ENCODE data around the gene ANKAR. TPM values are rescaled to one million over a fixed set of nuclear protein-coding genes. Genes with fewer than 3 reads are reported as not detected.

The ANKAR gene
- total and polyA plus RNA-seq, 2 of the 4 experiments (the other 2 are of a cell fraction): 0.96 to 2.2 TPM

- CTCF ChIA-PET: interaction anchor here (0.7 to 2.2 kb wide), 4 partner anchors 20 to 54 kb away, joined by 3 to 6 read pairs (median 4); no protein-coding TSS in a partner anchor
- H2AK5ac ChIP-seq (ENCODE audit: low read depth, low read length): no peak overlapping the region
- no peaks in the 10 kb centered on the region for H3K27me3 ChIP-seq (ENCODE audit: control insufficient read depth, insufficient read depth, low read length)
- dilution Hi-C loops (cut with HindIII; ENCODE audit: low sequenced_read_pairs, unreplicated experiment): no loop called here
- H3K9me3 ChIP-seq (ENCODE audit: control insufficient read depth, insufficient read depth, low read length): no peaks in the 10 kb centered on the region
- no peak overlapping the region for H3K23ac ChIP-seq (ENCODE audit: low read depth, low read length)
- H2BK120ac ChIP-seq (ENCODE audit: low read depth, low read length): no peak overlapping the region
- in situ Hi-C loops (cut with MboI; ENCODE audit: low sequenced_read_pairs): no loop called here
- H3K18ac ChIP-seq (ENCODE audit: low read depth, low read length): no peak overlapping the region
- no peak overlapping the region for H3K9ac ChIP-seq (ENCODE audit: low read depth, low read length)
- no peaks in the 10 kb centered on the region for H3K9me1 ChIP-seq (ENCODE audit: insufficient read depth, low read length)
- no peak overlapping the region for H4K5ac ChIP-seq (ENCODE audit: low read depth, low read length)
- H4K8ac ChIP-seq (ENCODE audit: low read depth in 2 of 2, low read length in 2 of 2): no peak overlapping the region
- no TSS peak for BruUV-seq (replicated peaks)
- no CpG with 5 or more reads among the region's 3 CpGs for WGBS, 2 experiments (ENCODE audit: extremely low coverage in 2 of 2, insufficient read length in 1 of 2)
- H2BK5ac ChIP-seq (ENCODE audit: low read depth, low read length, poor library complexity, severe bottlenecking): no peak overlapping the region
- H3K56ac ChIP-seq (ENCODE audit: extremely low read depth, insufficient read depth, low read length): no peak overlapping the region
- no peaks in the 10 kb centered on the region for H3K4me1 ChIP-seq (ENCODE audit: control insufficient read depth, insufficient read depth, low read length)
- no peak overlapping the region for H3K4me2 ChIP-seq (ENCODE audit: low read depth, low read length)
- no peaks in the 10 kb centered on the region for H4K20me1 ChIP-seq (ENCODE audit: insufficient read depth, low read length)
- no peak overlapping the region for H3K4ac ChIP-seq (ENCODE audit: low read depth, low read length)
- H3K79me1 ChIP-seq (ENCODE audit: low read depth in 1 of 2, low read length in 2 of 2): no peaks in the 10 kb centered on the region
- no peak overlapping the region for H4K91ac ChIP-seq (ENCODE audit: insufficient read depth, low read depth, low read length)
- TF ChIP-seq MAFK (IDR thresholded peaks at IDR 0.05; ENCODE audit: low read depth, low read length): peak; percentile 45
- TF ChIP-seq RAD21 (IDR thresholded peaks at IDR 0.05; ENCODE audit: low read length): no peak
- ATAC-seq (ENCODE audit: low read depth): no peak
- no peak overlapping the region for H3K27ac ChIP-seq (ENCODE audit: insufficient read depth, low read length)
- intact Hi-C loops (cut with micrococcal nuclease): no loop called here
- POLR2A ChIA-PET (ENCODE audit: unreplicated experiment): interaction anchor here (1.3 kb wide), 1 partner anchor 21 kb away, joined by 3 read pairs; no protein-coding TSS in a partner anchor
- H2BK20ac ChIP-seq (ENCODE audit: low read depth, low read length): no peak overlapping the region
- H3K36me3 ChIP-seq (ENCODE audit: control insufficient read depth, insufficient read depth, low read length): no peaks in the 10 kb centered on the region
- H2AFZ ChIP-seq (replicated peaks; ENCODE audit: low read length, poor library complexity): no peak overlapping the region
- H2BK15ac ChIP-seq (ENCODE audit: low read depth, low read length): no peak overlapping the region
- H3K14ac ChIP-seq (replicated peaks; ENCODE audit: low read depth, low read length): no peak overlapping the region
- H2AK9ac ChIP-seq (replicated peaks; ENCODE audit: low read depth, low read length, poor library complexity): no peak overlapping the region
- H3K4me3 ChIP-seq (ENCODE audit: insufficient read depth, low read depth, low read length): no peak overlapping the region
- no peak for DNase-seq
Observed at GRCh38 chr2:189696223-189696622, 21.8 kb downstream of the ANKAR start.

Data from IMR-90 (cell line).